SU-DHL-6 (cell line): ENCODE results near the gene MYL9.

Source experiments
- H2AFZ ChIP-seq: fragments of 200-600 bp; sonication (generic); 2 replicates; pipeline ENCODE4 v1.6.1; 2014; ENCODE audit warnings: low read depth, mild to moderate bottlenecking, moderate library complexity, mixed read lengths, antibody characterized with exemption, low read length; ENCODE audit not compliant: severe bottlenecking
- H3F3A ChIP-seq: fragments of 200-600 bp; shearing (Covaris generic); 2 replicates; pipeline ENCODE4 v1.6.0; 2016; ENCODE audit warnings: antibody characterized with exemption, mild to moderate bottlenecking; ENCODE audit not compliant: insufficient read depth
- H3K27ac ChIP-seq: fragments of 200-600 bp; sonication (generic); 2 replicates; pipeline ENCODE4 v1.5.1; 2016; ENCODE audit warnings: low read depth, mild to moderate bottlenecking, low read length, moderate library complexity, mixed read lengths
- H3K27me3 ChIP-seq: fragments of 200-600 bp; sonication (generic), shearing (Covaris generic); 2 replicates; pipeline ENCODE4 v1.6.0; 2014; ENCODE audit warnings: mild to moderate bottlenecking, low read length
- H3K36me3 ChIP-seq: fragments of 200-600 bp; sonication (generic); 2 replicates; pipeline ENCODE4 v1.6.1; 2014; ENCODE audit warnings: mild to moderate bottlenecking, low read length, mixed read lengths
- H3K4me2 ChIP-seq: fragments of 300-600, 200-600 bp; shearing (Covaris generic), sonication (generic); 2 replicates; pipeline ENCODE4 v1.6.0; 2014; ENCODE audit warnings: low read length, low read depth, mild to moderate bottlenecking; ENCODE audit not compliant: poor library complexity, severe bottlenecking
- H3K4me3 ChIP-seq: fragments of 200-600 bp; sonication (generic); 2 replicates; pipeline ENCODE4 v1.5.1; 2014; ENCODE audit warnings: antibody characterized with exemption, low read length, mild to moderate bottlenecking, mixed read lengths; ENCODE audit not compliant: insufficient read depth, poor library complexity, severe bottlenecking
- H3K79me2 ChIP-seq: fragments of 200-600 bp; sonication (generic); 2 replicates; pipeline ENCODE4 v1.6.1; 2014; ENCODE audit warnings: mild to moderate bottlenecking, low read length, moderate library complexity; ENCODE audit not compliant: insufficient read depth
- H3K9ac ChIP-seq: fragments of 200-600 bp; sonication (generic); 2 replicates; pipeline ENCODE4 v1.7.0; 2014; ENCODE audit warnings: mild to moderate bottlenecking, low read length
- H3K9me2 ChIP-seq: fragments of 200-600 bp; sonication (generic); replicated peaks from 2 replicates; pipeline ENCODE4 v1.6.1; 2014; ENCODE audit warnings: low read length; ENCODE audit not compliant: insufficient read depth
- H3K9me3 ChIP-seq: fragments of 200-600 bp; sonication (generic); 2 replicates; pipeline ENCODE4 v1.6.1; 2014; ENCODE audit warnings: low read length, mixed read lengths; ENCODE audit not compliant: insufficient read depth
- H4K20me1 ChIP-seq: fragments of 200-600 bp; sonication (generic); 2 replicates; pipeline ENCODE4 v1.6.1; 2014; ENCODE audit warnings: low read depth, mild to moderate bottlenecking, antibody characterized with exemption, low read length, moderate library complexity, mixed read lengths
- EZH2phosphoT487 ChIP-seq: fragments of 200-600 bp; sonication (generic), shearing (Covaris generic); conservative IDR thresholded peaks from 2 replicates; pipeline ENCODE4 v1.6.1; 2018; ENCODE audit warnings: mild to moderate bottlenecking, antibody characterized with exemption, low read length, moderate library complexity, mixed read lengths
- TF ChIP-seq, protein P1 (sequence below): fragments of 200-600 bp; sonication (generic); IDR thresholded peaks from one replicate; pipeline ENCODE4 v1.5.1; 2017; ENCODE audit warnings: antibody characterized with exemption, mild to moderate bottlenecking, low read length, moderate library complexity; ENCODE audit not compliant: insufficient read depth, poor library complexity, severe bottlenecking

The MYL9 gene

DNA sequence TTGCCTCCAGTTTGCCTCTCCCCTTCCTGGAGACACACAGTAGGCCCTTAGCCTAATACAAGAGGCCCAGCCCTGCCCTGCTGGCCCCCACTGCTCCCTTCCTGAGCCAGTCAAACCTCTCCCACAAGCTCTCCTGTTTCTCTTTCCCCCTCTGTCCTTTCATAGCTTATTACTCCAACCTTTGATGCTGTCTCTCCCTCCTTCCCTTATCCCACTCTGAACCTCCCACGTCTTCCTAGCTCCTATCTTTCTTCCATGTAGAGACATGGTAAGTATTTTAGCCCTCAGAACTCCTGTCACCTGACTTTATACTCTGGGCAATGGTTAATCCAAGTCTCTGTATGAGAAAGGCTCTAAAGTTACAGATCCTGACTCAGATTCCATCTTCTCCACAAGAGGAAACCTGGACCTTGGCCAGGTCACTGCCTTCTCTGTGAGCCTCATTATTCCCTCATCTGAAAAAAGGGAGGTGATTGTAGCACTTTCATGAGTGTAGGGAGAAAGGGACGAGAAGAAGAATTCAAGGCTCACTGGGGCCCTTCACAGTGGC, 38.8 kb downstream of the MYL9 start:
- Histone ChIP-seq H3K4me3 (no peak overlapping the region), H3K36me3 (0 out of 2 replicates have a peak, but pooled peaks cover 4% of the 10 kb centered on the region), H3K4me2 (no peak overlapping the region), H3F3A (no peaks in the 10 kb centered on the region), H3K79me2 (peaks cover 36% of the 10 kb centered on the region), H2AFZ (no peak overlapping the region), H3K27ac (no peak overlapping the region), H3K27me3 (no peaks in the 10 kb centered on the region), H3K9ac (no peak overlapping the region), H4K20me1 (0 out of 2 replicates have a peak, but pooled peaks cover under 1% of the 10 kb centered on the region), H3K9me2 (no peaks in the 10 kb centered on the region), H3K9me3 (no peaks in the 10 kb centered on the region)
- no peak for TF ChIP-seq EZH2phosphoT487
- TF ChIP-seq, protein P1, sequence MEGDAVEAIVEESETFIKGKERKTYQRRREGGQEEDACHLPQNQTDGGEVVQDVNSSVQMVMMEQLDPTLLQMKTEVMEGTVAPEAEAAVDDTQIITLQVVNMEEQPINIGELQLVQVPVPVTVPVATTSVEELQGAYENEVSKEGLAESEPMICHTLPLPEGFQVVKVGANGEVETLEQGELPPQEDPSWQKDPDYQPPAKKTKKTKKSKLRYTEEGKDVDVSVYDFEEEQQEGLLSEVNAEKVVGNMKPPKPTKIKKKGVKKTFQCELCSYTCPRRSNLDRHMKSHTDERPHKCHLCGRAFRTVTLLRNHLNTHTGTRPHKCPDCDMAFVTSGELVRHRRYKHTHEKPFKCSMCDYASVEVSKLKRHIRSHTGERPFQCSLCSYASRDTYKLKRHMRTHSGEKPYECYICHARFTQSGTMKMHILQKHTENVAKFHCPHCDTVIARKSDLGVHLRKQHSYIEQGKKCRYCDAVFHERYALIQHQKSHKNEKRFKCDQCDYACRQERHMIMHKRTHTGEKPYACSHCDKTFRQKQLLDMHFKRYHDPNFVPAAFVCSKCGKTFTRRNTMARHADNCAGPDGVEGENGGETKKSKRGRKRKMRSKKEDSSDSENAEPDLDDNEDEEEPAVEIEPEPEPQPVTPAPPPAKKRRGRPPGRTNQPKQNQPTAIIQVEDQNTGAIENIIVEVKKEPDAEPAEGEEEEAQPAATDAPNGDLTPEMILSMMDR = no peak

DNA sequence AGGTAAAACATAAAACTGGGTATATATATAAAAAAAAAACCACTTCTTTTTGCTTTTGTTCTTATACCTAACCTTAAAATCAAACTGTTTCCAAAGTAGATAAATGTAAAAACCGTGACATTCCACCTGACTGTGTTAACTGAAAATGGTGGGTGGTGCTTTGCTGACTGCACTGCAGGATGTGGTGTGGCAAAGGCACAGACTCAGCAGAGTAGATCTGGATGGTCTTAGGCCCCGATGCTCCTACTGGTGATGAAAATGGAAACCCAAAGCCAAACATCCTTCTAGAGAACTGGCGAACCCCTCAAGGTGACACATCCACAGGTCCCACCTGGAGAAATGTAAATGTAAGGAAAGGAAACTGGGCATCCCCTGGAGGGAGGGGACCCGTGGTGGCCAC, 41.0 kb downstream of the MYL9 start:
- H3K9me2 ChIP-seq = no peaks in the 10 kb centered on the region
- H4K20me1 ChIP-seq = no peaks in the 10 kb centered on the region
- no peak overlapping the region for H3K27ac ChIP-seq
- H2AFZ ChIP-seq = no peak overlapping the region
- no peaks in the 10 kb centered on the region for H3K27me3 ChIP-seq
- TF ChIP-seq EZH2phosphoT487 = no peak
- TF ChIP-seq, protein P1 = no peak
- H3K4me3 ChIP-seq = no peak overlapping the region
- no peak overlapping the region for H3K4me2 ChIP-seq
- no peaks in the 10 kb centered on the region for H3F3A ChIP-seq
- H3K36me3 ChIP-seq = 0 out of 2 replicates have a peak, but pooled peaks cover 4% of the 10 kb centered on the region
- no peaks in the 10 kb centered on the region for H3K9me3 ChIP-seq
- peaks cover 14% of the 10 kb centered on the region for H3K79me2 ChIP-seq
- no peak overlapping the region for H3K9ac ChIP-seq

DNA sequence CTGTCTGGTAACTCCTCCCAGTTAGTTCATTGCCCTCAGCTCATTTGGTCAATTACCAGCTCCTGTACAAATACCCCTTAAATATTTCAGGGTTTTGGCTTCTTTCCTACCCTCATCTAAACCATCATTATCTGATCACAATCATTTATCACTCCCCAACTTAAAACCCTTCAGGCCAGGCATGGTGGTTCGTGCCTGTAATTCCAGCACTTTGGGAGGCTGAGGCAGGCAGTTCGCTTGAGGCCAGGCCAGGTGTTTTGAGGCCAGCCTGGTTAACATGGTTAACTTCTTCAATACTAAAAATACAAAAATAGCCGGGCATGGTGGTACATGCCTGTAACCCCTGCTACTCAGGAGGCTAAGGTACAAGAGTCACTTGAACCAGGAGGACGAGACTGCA, 41.5 kb downstream of the MYL9 start:
- Histone ChIP-seq H3K9ac (no peak overlapping the region), H3F3A (no peaks in the 10 kb centered on the region), H3K79me2 (peaks cover 9% of the 10 kb centered on the region), H3K27me3 (no peaks in the 10 kb centered on the region), H3K27ac (no peak overlapping the region), H3K4me3 (no peak overlapping the region), H2AFZ (no peak overlapping the region), H4K20me1 (no peaks in the 10 kb centered on the region), H3K9me2 (no peaks in the 10 kb centered on the region), H3K36me3 (0 out of 2 replicates have a peak, but pooled peaks cover 4% of the 10 kb centered on the region), H3K4me2 (no peak overlapping the region), H3K9me3 (no peaks in the 10 kb centered on the region)
- TF ChIP-seq, protein P1 = no peak
- TF ChIP-seq EZH2phosphoT487 = no peak
